Measurements from ENCODE around the gene TFDP2. TPM values are rescaled to one million over a fixed set of nuclear protein-coding genes. Genes with fewer than 3 reads are reported as not detected.

TFDP2 gene
- total RNA-seq, 2 donors from 2014 or later = 62.7 to 76.4 TPM

DNA sequence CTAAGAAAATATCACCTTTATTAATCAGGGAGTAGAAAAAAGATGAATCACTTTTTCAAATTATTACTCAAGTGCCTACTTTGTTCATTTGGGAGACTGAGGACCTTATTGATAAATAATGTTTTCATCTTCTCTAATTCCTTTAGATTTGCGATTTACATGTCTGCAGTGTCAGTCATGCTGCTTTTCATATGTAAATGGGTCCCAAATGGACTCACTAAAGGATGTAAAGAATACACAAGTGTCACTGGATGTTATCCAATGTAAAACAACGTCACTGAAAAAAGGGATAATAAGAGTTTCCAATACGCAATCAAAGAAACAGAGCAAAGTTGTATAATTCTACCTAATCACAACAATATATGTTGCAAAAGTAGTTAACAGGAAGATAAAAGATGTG, 84.9 kb downstream of the TFDP2 start:
- Mint-ChIP-seq H3K27me3 (ENCODE audit: insufficient read depth) (no peaks in the 10 kb centered on the region), H3K4me1 (peaks cover 5% of the 10 kb centered on the region), H3K4me3 (no peak overlapping the region), H3K9me3 (no peaks in the 10 kb centered on the region), H3K36me3 (ENCODE audit: low read depth) (peaks cover 6% of the 10 kb centered on the region), H3K27ac (peak overlapping the region; percentile 15)
- Histone ChIP-seq H3K36me3 (ENCODE audit: control insufficient read depth, insufficient read depth, low read length) (no peaks in the 10 kb centered on the region), H3K9ac (ENCODE audit: extremely low read depth, low read length, poor library complexity, severe bottlenecking) (no peak overlapping the region), H3K4me3 (ENCODE audit: low read length) (no peak overlapping the region), H3K27ac (ENCODE audit: low read depth, low read length) (no peak overlapping the region), H3K27me3 (ENCODE audit: control insufficient read depth, insufficient read depth, low read length, poor library complexity, severe bottlenecking) (no peaks in the 10 kb centered on the region), H3K9me3 (ENCODE audit: control insufficient read depth, low read length) (no peaks in the 10 kb centered on the region), H3K4me1 (ENCODE audit: control insufficient read depth, insufficient read depth, low read length) (no peaks in the 10 kb centered on the region)
- TF ChIP-seq, protein P1, sequence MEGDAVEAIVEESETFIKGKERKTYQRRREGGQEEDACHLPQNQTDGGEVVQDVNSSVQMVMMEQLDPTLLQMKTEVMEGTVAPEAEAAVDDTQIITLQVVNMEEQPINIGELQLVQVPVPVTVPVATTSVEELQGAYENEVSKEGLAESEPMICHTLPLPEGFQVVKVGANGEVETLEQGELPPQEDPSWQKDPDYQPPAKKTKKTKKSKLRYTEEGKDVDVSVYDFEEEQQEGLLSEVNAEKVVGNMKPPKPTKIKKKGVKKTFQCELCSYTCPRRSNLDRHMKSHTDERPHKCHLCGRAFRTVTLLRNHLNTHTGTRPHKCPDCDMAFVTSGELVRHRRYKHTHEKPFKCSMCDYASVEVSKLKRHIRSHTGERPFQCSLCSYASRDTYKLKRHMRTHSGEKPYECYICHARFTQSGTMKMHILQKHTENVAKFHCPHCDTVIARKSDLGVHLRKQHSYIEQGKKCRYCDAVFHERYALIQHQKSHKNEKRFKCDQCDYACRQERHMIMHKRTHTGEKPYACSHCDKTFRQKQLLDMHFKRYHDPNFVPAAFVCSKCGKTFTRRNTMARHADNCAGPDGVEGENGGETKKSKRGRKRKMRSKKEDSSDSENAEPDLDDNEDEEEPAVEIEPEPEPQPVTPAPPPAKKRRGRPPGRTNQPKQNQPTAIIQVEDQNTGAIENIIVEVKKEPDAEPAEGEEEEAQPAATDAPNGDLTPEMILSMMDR (conservative IDR thresholded peaks at IDR 0.05) = no peak
- 48 to 50% methylated on average over 1 to 2 of the region's 3 CpGs for WGBS, 2 experiments (ENCODE audit: insufficient coverage in 1 of 2, insufficient read length in 1 of 2)
- DNase-seq = no peak

GRCh38 chr3:142057331-142057725, 92.0 kb downstream of the TFDP2 start:
- Histone ChIP-seq H3K4me3 (ENCODE audit: low read length) (no peak overlapping the region), H3K36me3 (ENCODE audit: control insufficient read depth, insufficient read depth, low read length) (no peaks in the 10 kb centered on the region), H3K9ac (ENCODE audit: extremely low read depth, low read length, poor library complexity, severe bottlenecking) (no peak overlapping the region), H3K27me3 (ENCODE audit: control insufficient read depth, insufficient read depth, low read length, poor library complexity, severe bottlenecking) (no peaks in the 10 kb centered on the region), H3K4me1 (ENCODE audit: control insufficient read depth, insufficient read depth, low read length) (no peaks in the 10 kb centered on the region), H3K27ac (ENCODE audit: low read depth, low read length) (no peak overlapping the region), H3K9me3 (ENCODE audit: control insufficient read depth, low read length) (peaks cover 10% of the 10 kb centered on the region)
- peaks cover 8% of the 10 kb centered on the region for H3K36me3 Mint-ChIP-seq (ENCODE audit: low read depth)
- H3K27ac Mint-ChIP-seq = no peak overlapping the region
- H3K9me3 Mint-ChIP-seq = no peaks in the 10 kb centered on the region
- 80 to 84% methylated on average over 1 of the region's 2 CpGs for whole genome bisulfite sequencing, 2 experiments (ENCODE audit: insufficient coverage in 1 of 2, insufficient read length in 1 of 2)
- no peak overlapping the region for H3K4me3 Mint-ChIP-seq
- no peak for DNase-seq
- TF ChIP-seq, protein P1 (conservative IDR thresholded peaks at IDR 0.05) = no peak
- no peaks in the 10 kb centered on the region for H3K4me1 Mint-ChIP-seq
- no peaks in the 10 kb centered on the region for H3K27me3 Mint-ChIP-seq (ENCODE audit: insufficient read depth)

DNA sequence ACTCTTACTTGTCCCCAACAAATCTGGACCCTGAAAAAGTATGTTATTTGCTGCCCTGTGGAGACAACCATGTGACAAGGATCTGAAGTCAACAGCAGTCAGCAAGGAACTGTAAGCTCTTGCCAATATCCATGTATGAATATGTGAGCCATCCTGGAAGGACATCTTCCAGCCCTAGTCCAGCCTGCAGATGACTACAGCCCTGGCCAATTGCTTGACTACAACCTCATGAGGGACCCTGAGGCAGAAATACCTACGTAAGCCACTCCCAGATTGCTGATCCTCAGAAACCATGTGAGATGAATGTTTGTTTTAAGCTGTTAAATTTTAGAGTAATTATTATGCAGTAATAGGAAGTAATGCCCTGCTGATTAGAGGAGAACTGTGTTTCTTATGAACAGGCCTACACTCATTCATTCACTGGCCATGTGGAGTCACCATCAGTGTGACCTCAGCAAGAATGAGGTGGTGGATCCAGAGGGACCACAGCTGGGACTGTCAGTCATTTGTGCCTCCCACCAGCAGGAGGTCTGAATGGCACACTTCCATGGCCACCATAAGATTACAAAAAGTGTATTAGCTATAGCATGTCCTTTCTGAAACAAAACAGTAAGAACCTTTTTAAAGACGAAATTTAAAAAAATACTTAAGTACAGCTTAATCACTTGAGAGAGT, 92.6 kb downstream of the TFDP2 start:
- Mint-ChIP-seq H3K4me1 (no peaks in the 10 kb centered on the region), H3K9me3 (no peaks in the 10 kb centered on the region)
- TF ChIP-seq, protein P1 (conservative IDR thresholded peaks at IDR 0.05) = peak; percentile 20

More for the DNA sequence above, 92.6 kb downstream of the TFDP2 start:
- H3K27ac Mint-ChIP-seq = no peak overlapping the region
- peaks cover 10% of the 10 kb centered on the region for H3K36me3 Mint-ChIP-seq (ENCODE audit: low read depth)
- DNase-seq = no peak
- H3K4me3 Mint-ChIP-seq = no peak overlapping the region
- Histone ChIP-seq H3K4me1 (ENCODE audit: control insufficient read depth, insufficient read depth, low read length) (no peaks in the 10 kb centered on the region), H3K36me3 (ENCODE audit: control insufficient read depth, insufficient read depth, low read length) (no peaks in the 10 kb centered on the region), H3K4me3 (ENCODE audit: low read length) (no peak overlapping the region), H3K9me3 (ENCODE audit: control insufficient read depth, low read length) (peaks cover 10% of the 10 kb centered on the region), H3K27me3 (ENCODE audit: control insufficient read depth, insufficient read depth, low read length, poor library complexity, severe bottlenecking) (no peaks in the 10 kb centered on the region), H3K27ac (ENCODE audit: low read depth, low read length) (no peak overlapping the region), H3K9ac (ENCODE audit: extremely low read depth, low read length, poor library complexity, severe bottlenecking) (no peak overlapping the region)
- 100% methylated on average over 2 of the region's 2 CpGs; no CpG with 5 or more reads in 1 of the 2 experiments for WGBS, 2 experiments (ENCODE audit: insufficient coverage in 1 of 2, insufficient read length in 1 of 2)
- H3K27me3 Mint-ChIP-seq (ENCODE audit: insufficient read depth) = no peaks in the 10 kb centered on the region

Data from endodermal cell (in vitro differentiated cells).